ENCODE results near the gene THADA.

- TF ChIP-seq, protein P1, sequence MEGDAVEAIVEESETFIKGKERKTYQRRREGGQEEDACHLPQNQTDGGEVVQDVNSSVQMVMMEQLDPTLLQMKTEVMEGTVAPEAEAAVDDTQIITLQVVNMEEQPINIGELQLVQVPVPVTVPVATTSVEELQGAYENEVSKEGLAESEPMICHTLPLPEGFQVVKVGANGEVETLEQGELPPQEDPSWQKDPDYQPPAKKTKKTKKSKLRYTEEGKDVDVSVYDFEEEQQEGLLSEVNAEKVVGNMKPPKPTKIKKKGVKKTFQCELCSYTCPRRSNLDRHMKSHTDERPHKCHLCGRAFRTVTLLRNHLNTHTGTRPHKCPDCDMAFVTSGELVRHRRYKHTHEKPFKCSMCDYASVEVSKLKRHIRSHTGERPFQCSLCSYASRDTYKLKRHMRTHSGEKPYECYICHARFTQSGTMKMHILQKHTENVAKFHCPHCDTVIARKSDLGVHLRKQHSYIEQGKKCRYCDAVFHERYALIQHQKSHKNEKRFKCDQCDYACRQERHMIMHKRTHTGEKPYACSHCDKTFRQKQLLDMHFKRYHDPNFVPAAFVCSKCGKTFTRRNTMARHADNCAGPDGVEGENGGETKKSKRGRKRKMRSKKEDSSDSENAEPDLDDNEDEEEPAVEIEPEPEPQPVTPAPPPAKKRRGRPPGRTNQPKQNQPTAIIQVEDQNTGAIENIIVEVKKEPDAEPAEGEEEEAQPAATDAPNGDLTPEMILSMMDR (conservative IDR thresholded peaks at IDR 0.05; ENCODE audit: low read length), result no peak
- no peak for TF ChIP-seq EZH2phosphoT487 (IDR thresholded peaks at IDR 0.05; ENCODE audit: borderline replicate concordance, low read depth, low read length)
Observed at GRCh38 chr2:43268066-43268953, 327.5 kb downstream of the THADA start.

Measured in OCI-LY7 (cell line).